NCI-H2029 (cell line): ENCODE data around the gene CD40.
"Not testable (repeated sequence)": the region's sequence is repeated elsewhere in the genome, so short reads cannot be mapped to it uniquely, and the experiment has no call there.

Experiments
- DNase-seq: peaks from one replicate; lab custom pipeline; 2025; lab: John Stamatoyannopoulos, UW

The CD40 gene

DNA sequence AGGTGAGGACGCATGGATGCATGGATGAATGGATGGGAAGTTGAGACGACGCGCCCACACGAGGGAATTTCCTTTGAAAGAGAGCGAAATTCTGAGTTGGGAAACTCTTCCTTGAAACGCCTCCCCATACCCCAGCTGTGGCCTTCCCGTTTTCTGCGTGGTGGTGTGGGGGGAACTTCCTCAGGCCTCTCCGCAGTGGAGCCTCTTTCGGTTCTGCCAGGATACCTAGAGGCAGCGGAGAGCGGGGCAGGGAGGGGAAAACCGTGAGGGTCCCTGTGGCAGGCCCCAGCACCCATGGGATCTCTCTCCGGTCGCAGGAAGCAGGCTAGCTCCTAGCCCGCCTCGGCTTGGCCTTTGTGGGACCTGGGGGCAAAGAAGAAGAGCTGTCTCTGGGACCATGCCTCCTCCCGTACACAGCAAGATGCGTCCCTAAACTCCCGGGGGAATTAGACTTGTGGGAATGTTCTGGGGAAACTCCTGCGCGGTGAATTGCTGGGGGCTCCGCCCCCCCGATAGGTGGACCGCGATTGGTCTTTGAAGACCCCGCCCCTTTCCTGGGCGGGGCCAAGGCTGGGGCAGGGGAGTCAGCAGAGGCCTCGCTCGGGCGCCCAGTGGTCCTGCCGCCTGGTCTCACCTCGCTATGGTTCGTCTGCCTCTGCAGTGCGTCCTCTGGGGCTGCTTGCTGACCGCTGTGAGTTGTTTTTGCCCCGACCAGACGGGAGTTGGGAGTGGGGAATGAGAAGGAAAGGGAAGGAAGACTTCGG, at the start of gene CD40:
CD40 (plus strand) TSS at position 611 of the 764 bp plus-strand sequence; CDS start at position 641, 30 bp downstream.
- peak; percentile 62 for DNase-seq

- no peak for DNase-seq
Measured at GRCh38 chr20:46070215-46070900, 47.8 kb upstream of the CD40 start.

DNA sequence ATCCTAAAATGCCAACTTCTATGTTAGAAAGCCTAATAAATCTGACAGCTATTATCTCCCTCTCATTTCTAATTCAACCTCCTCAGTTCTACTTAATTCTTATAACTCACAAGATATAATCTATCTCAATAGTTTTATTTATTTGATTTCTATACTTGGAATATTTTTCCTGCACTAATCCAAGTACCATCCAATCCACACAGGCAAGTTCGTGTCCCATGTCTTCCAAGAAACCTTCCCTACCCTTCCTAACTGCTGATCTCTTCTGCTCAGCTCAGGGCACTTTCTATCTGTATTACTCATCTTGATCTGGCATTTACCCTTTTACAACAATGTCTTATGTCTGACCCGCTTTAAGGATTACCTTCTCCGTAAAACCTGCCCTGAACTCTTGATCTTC, 46.5 kb upstream of the CD40 start:
- DNase-seq = no peak

GRCh38 chr20:46073024-46073423, 45.1 kb upstream of the CD40 start:
- DNase-seq = no peak

GRCh38 chr20:46073443-46073842, 44.7 kb upstream of the CD40 start:
- DNase-seq = no peak

- no peak for DNase-seq
Measured at GRCh38 chr20:46074006-46074405, 44.1 kb upstream of the CD40 start.

DNA sequence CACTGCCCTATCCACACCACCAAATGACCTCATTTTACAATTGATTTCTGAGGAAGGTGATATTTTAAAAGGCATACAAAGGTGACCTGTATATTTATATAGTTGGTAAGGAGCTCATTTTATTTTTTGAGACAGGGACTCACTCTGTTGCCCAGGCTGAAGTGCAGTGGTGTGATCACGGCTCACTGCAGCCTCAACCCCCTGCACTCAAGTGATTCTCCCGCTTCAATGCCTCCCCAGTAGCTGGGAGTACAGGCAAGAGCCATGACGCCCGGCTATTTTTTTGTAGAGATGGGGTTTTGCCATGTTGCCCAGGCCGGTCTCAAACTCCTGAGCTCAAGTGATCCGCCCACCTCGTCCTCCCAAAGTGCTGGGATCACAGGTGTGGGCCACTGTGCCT, 41.3 kb upstream of the CD40 start:
- no peak for DNase-seq

GRCh38 chr20:46077642-46078305, 40.3 kb upstream of the CD40 start:
- no peak for DNase-seq

- DNase-seq = no peak
Measured at GRCh38 chr20:46078954-46079353, 39.2 kb upstream of the CD40 start.

- no peak for DNase-seq
Measured at GRCh38 chr20:46081074-46081473, 37.0 kb upstream of the CD40 start.

GRCh38 chr20:46083101-46083500, 35.0 kb upstream of the CD40 start:
- no peak for DNase-seq

- no peak for DNase-seq
Measured at GRCh38 chr20:46083531-46084061, 34.5 kb upstream of the CD40 start.

DNA sequence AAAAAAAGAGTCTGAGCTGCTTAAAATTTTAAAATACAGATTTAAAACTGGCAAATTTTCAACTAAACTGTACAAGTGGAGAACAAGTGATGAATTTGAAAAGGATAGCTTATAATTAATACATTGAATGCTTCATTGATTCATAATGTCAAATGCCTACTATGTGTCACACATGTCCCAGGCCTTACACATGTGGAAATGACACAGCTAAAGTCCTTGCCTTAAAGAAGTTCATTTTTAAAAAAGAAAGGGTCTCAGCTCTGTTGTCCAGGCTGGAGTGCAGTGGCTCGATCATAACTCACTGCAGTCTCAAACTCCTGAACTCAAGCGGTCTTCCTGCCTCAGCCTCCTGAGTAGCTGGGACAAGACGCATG, 33.3 kb upstream of the CD40 start:
- DNase-seq = no peak

GRCh38 chr20:46085179-46085851, 32.8 kb upstream of the CD40 start:
- DNase-seq = peak; percentile 59

- DNase-seq = no peak
Measured at GRCh38 chr20:46087161-46087560, 31.0 kb upstream of the CD40 start.

DNA sequence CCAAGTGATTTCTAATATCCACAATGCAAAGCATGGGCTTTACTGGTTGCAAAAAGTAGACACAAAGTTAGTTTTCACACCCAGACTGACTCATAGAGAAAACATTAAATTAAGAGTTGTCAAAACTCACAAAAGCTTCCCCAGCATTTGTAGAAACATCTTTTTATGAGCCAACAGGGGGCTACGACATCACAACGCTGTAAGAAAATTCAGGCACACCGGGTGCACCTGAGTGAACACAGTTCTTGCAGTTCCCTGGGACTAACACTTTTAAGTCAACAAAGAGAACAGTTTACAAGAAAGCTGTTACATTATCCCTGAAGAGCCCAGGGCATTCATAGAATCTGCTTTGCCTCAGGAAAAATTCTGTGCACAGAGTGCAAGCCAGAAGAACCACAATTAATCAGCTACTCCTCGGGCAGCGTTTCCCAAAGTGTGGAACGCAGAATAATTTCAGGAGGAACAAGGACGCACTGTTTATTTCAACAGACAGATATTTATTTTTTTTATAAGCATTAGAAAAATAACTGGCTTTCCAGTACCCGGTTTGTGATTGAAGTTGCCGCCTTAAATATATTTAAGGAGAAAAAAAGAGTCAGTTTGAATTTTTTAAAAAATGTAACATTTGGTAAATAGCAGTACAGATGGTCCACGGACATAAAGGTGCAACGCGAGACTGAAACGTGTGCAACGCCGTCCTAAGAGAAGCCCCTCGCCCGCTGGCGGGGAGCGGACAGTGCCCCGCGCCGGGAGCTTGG, 29.5 kb upstream of the CD40 start:
- no peak for DNase-seq

DNA sequence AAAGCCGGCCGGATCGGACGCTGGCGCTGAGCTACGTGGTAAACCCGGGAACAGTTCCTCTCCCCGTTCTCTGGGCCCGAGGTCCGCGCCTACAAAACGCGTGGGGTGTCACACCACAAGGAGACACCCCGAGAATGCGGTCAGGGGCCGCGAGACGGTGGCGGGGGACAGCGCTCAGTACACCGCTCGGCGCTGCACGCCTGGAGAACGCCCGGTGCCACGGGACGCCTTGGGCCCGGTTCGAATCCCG, 29.0 kb upstream of the CD40 start:
- peak; percentile 23 for DNase-seq

DNA sequence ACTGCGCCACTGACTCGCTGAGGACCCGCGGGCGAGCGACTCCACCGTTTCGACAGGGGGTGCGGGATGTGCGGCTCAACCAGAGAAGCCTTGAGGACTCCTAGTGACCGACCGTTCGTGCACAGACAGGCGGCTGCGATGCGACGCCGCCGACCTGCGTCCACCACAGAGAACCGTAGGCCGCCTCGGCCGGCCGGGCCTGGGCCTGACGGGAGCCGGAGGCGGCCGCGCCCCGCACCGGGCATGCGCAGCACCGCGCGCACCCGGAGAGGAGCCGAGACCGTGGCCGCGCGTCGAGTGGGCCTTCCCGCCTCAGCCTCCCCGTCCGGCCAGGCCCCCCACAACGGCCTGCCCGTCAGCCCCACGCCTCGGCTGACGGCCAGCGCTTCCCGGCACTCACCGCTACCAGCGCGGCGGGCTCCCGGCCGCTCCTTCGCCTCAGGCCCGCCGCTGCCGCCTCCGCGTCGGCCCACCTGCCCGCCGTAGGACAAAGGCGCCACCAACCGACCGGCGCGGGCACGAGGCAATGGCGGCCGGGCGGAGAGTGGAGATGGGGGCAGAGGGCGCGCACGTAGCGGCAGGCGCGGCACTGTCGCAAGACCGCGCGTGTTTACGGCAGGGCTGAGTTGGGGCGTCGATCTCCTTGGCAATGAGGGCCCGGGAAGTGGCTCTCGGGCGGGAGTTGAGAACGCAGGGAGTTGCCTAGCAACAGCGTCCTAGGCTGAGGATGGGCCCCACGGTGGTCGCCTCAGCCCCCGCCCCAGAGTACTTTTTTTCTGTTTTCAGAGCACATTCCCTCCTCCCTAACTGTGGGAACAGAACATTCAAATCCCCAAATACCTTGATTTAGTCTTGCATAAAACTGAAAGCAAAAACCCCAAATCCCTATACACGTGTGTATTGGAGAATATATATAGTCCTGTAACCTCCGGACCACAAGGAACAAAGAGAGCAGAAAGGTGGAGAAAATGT, 28.4 kb upstream of the CD40 start, which contains the start of gene NCOA5:
NCOA5 (minus strand) TSS at position 546 of the 972 bp plus-strand sequence. CDS start 10,538 bp downstream, outside the sequence.
- peak; percentile 96 for DNase-seq

DNA sequence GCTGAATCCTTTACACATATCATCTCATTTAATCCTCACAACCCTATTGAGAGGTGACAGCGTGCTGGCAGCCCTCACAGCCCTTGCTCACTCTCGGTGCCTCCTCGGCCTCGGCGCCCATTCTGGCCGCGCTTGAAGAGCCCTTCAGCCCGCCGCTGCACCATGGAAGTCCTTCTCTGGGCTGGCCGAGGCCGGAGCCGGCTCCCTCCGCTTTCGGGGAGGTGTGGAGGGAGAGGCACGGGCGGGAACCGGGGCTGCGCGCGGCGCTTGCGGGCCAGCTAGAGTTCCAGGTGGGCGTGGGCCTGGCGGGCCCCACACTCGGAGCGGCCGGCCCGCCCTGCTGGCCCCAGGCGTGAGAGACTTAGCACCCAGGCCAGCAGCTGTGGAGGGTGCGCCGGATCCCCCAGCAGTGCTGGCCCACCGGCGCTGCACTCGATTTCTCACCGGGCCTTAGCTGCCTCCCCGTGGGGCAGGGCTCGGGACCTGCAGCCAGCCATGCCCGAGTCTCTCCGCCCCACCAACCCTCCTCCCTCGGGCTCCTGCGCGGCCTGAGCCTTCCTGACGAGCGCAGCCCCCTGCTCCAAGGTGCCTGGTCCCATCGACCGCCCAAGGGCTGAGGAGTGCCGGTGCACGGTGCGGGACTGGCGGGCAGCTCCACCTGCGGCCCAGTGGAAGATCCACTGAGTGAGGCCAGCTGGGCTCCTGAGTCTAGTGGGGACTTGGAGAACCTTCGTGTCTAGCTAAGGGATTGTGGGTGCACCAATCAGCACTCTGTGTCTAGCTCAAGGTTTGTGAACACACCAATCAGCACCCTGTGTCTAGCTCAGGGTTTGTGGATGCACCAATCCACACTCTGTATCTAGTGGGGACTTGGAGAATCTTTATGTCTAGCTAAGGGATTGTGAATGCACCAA, 26.2 kb upstream of the CD40 start:
- DNase-seq = not testable (repeated sequence)
